SK-N-SH (cell line): ENCODE data around the gene FIGN.

Source experiments
- EP300 ChIP-seq, 2 experiments: IDR thresholded peaks; 2 replicates each; pipeline versions ENCODE4 v1.4.0 to v1.6.1; 2012; ENCODE audit warnings: borderline replicate concordance in 1 of 2, low read depth in 1 of 2, low read length in 1 of 2
- JUND ChIP-seq: IDR thresholded peaks from 2 replicates; pipeline ENCODE4 v1.4.0; 2012
- MXI1 ChIP-seq: IDR thresholded peaks from 2 replicates; pipeline ENCODE4 v1.6.1; 2012; ENCODE audit warnings: mild to moderate bottlenecking, low read depth, low read length, improper control_type of control experiment
- POLR2AphosphoS5 ChIP-seq: IDR thresholded peaks from 2 replicates; pipeline ENCODE4 v1.6.1; 2012; ENCODE audit warnings: low read depth, low read length
- RAD21 ChIP-seq: IDR thresholded peaks from 2 replicates; pipeline ENCODE4 v1.6.1; 2012; ENCODE audit warnings: mild to moderate bottlenecking, low read length
- YY1 ChIP-seq: IDR thresholded peaks from 2 replicates; pipeline ENCODE4 v1.4.0; 2012; ENCODE audit warnings: low read depth, mild to moderate bottlenecking
- TF ChIP-seq, protein P1 (sequence below): fragments of 200-600 bp; sonication (generic); IDR thresholded peaks from 2 replicates; pipeline ENCODE4 v1.6.1; 2017; ENCODE audit warnings: antibody characterized with exemption, mild to moderate bottlenecking, moderate library complexity
- TF ChIP-seq, protein P2 (sequence below): fragments of 150-350 bp; IDR thresholded peaks from 2 replicates; pipeline ENCODE4 v1.6.1; 2017; ENCODE audit warnings: antibody characterized with exemption, low read length, low read depth, borderline replicate concordance

DNA sequence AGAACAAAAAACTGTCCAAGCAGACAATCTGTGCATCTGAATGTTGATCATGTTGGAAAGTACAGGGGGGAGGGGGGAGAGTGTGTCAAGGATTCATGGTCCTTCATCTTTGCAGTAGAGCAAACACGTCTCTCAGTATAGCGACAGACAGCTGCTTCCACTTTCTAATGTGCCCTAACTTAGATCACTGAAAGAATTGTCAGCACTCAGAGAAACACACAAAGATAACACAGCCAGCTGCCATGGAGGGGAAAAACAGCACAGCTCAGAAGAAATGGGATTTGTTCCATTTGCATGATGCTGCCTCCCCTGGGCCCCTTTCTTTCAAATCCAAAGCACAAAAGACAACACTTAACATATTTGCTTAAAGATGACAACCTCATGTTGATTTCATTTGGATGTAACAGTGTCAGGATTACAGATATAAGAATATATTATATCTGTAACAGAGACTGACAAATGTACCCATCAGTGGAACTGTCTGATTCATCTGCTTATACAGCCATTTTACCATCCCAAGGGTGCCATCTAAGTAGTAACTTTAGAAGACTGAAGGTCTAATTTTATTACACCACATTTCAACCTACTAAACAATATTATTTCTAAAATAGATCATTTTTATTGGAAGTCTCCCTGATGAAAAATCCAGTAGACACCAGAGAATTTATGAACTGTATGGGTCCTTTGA is 17.7 kb downstream of the FIGN start:
- TF ChIP-seq, protein P1, sequence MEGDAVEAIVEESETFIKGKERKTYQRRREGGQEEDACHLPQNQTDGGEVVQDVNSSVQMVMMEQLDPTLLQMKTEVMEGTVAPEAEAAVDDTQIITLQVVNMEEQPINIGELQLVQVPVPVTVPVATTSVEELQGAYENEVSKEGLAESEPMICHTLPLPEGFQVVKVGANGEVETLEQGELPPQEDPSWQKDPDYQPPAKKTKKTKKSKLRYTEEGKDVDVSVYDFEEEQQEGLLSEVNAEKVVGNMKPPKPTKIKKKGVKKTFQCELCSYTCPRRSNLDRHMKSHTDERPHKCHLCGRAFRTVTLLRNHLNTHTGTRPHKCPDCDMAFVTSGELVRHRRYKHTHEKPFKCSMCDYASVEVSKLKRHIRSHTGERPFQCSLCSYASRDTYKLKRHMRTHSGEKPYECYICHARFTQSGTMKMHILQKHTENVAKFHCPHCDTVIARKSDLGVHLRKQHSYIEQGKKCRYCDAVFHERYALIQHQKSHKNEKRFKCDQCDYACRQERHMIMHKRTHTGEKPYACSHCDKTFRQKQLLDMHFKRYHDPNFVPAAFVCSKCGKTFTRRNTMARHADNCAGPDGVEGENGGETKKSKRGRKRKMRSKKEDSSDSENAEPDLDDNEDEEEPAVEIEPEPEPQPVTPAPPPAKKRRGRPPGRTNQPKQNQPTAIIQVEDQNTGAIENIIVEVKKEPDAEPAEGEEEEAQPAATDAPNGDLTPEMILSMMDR, result no peak
- TF ChIP-seq EP300 (IDR thresholded peaks at IDR 0.05; ENCODE audit: borderline replicate concordance in 1 of 2, low read depth in 1 of 2, low read length in 1 of 2) (no peak), JUND (no peak), RAD21 (0 out of 2 replicates have a peak, but pooled peaks have one; percentile 9), YY1 (no peak), MXI1 (0 out of 2 replicates have a peak, but pooled peaks have one; percentile 17), POLR2AphosphoS5 (no peak)
- TF ChIP-seq, protein P2, sequence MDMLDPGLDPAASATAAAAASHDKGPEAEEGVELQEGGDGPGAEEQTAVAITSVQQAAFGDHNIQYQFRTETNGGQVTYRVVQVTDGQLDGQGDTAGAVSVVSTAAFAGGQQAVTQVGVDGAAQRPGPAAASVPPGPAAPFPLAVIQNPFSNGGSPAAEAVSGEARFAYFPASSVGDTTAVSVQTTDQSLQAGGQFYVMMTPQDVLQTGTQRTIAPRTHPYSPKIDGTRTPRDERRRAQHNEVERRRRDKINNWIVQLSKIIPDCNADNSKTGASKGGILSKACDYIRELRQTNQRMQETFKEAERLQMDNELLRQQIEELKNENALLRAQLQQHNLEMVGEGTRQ, result no peak
